SK-N-SH (cell line): ENCODE data around the gene OPHN1. TPM values are rescaled to one million over a fixed set of nuclear protein-coding genes. Genes with fewer than 3 reads are reported as not detected.

Experiments
- CTCF ChIA-PET: fragments of 300-600, 350-600 bp; formaldehyde crosslinking; extraction: SDS; loops from one replicate; lab custom pipeline; 2021; lab: Yijun Ruan, JAX
- POLR2A ChIA-PET: fragments of 350-600 bp; sonication (Branson Sonifier 250); formaldehyde crosslinking; extraction: SDS; loops from one replicate; lab custom pipeline; 2020; ENCODE audit warnings: antibody characterized with exemption, inconsistent platforms; lab: Yijun Ruan, JAX
- DNase-seq: peaks from one replicate; pipeline ENCODE4 v3.0.0; 2012
- H2AFZ ChIP-seq: fragments of 200-600 bp; sonication (generic); 2 replicates; pipeline ENCODE4 v1.8.1; 2016; ENCODE audit warnings: antibody characterized with exemption, mild to moderate bottlenecking, low read depth
- H3F3A ChIP-seq: fragments of 200-600 bp; sonication (generic); replicated peaks from 2 replicates; pipeline ENCODE3; 2016; ENCODE audit warnings: antibody characterized with exemption, mild to moderate bottlenecking; ENCODE audit not compliant: insufficient read depth
- H3K27ac ChIP-seq, 2 experiments: fragments of 200-500 bp in 1 of 2; fragments of 200-600 bp in 1 of 2; sonication (Bioruptor generic) in 1 of 2; sonication (generic), shearing (Covaris generic) in 1 of 2; 2 replicates each; pipeline versions ENCODE4 v1.5.1 to v1.6.1; 2014 to 2016; ENCODE audit warnings: low read depth in 2 of 2, inconsistent platforms in 1 of 2, low read length in 1 of 2, mild to moderate bottlenecking in 1 of 2, mixed read lengths in 1 of 2
- H3K27me3 ChIP-seq: fragments of 200-600 bp; sonication (generic), shearing (Covaris generic); 2 replicates; pipeline ENCODE4 v1.6.1; 2016; ENCODE audit warnings: mixed run types; ENCODE audit not compliant: insufficient read depth
- H3K36me3 ChIP-seq, 2 experiments: fragments of 200-500 bp in 1 of 2; fragments of 200-600 bp in 1 of 2; sonication (Bioruptor generic) in 1 of 2; sonication (generic) in 1 of 2; replicated peaks in 1 of 2; 2 replicates each; pipeline versions ENCODE3 to v1.5.1; 2014 to 2016; ENCODE audit warnings: low read length in 1 of 2, mild to moderate bottlenecking in 1 of 2; ENCODE audit not compliant: insufficient read depth in 2 of 2, control insufficient read depth in 1 of 2
- H3K4me1 ChIP-seq, 2 experiments: fragments of 200-500 bp in 1 of 2; fragments of 200-600 bp in 1 of 2; sonication (Bioruptor generic) in 1 of 2; sonication (generic), shearing (Covaris generic) in 1 of 2; 2 replicates each; pipeline versions ENCODE4 v1.5.1 to v1.6.1; 2014 to 2016; ENCODE audit warnings: low read depth in 1 of 2, low read length in 1 of 2, mixed run types in 1 of 2; ENCODE audit not compliant: insufficient read depth in 2 of 2, control insufficient read depth in 1 of 2
- H3K4me2 ChIP-seq: fragments of 200-600 bp; sonication (generic), shearing (Covaris generic); 2 replicates; pipeline ENCODE4 v1.6.1; 2017; ENCODE audit warnings: mixed run types
- H3K4me3 ChIP-seq, 2 experiments: fragments of 200-500 bp in 1 of 2; fragments of 200-600 bp in 1 of 2; sonication (Bioruptor generic) in 1 of 2; sonication (generic), shearing (Covaris generic) in 1 of 2; 2 replicates each; pipeline versions ENCODE4 v1.5.1 to v1.8.1; 2014 to 2016; ENCODE audit warnings: low read depth in 2 of 2, inconsistent platforms in 1 of 2, low read length in 1 of 2, mild to moderate bottlenecking in 1 of 2, mixed read lengths in 1 of 2, moderate library complexity in 1 of 2
- H3K79me2 ChIP-seq: fragments of 200-600 bp; sonication (generic); 2 replicates; pipeline ENCODE4 v1.8.1; 2017; ENCODE audit warnings: mild to moderate bottlenecking; ENCODE audit not compliant: insufficient read depth
- H3K9ac ChIP-seq: fragments of 200-600 bp; sonication (generic); 2 replicates; pipeline ENCODE4 v1.6.1; 2017; ENCODE audit warnings: mixed run types
- H3K9me2 ChIP-seq: fragments of 200-600 bp; sonication (generic); 2 replicates; pipeline ENCODE4 v1.6.1; 2017; ENCODE audit warnings: mixed run types
- H3K9me3 ChIP-seq: fragments of 200-600 bp; sonication (generic); 2 replicates; pipeline ENCODE4 v1.6.1; 2017; ENCODE audit warnings: mixed run types, mild to moderate bottlenecking, moderate library complexity
- H4K20me1 ChIP-seq: fragments of 200-600 bp; sonication (generic); 2 replicates; pipeline ENCODE4 v1.6.1; 2017; ENCODE audit warnings: mild to moderate bottlenecking, mixed run types; ENCODE audit not compliant: insufficient read depth
- CHD2 ChIP-seq: fragments of 150-350 bp; IDR thresholded peaks from 2 replicates; pipeline ENCODE4 v1.6.1; 2018; ENCODE audit warnings: low read length; ENCODE audit not compliant: partially characterized antibody
- ELF1 ChIP-seq: IDR thresholded peaks from 2 replicates; pipeline ENCODE4 v1.4.0; 2012
- EZH2phosphoT487 ChIP-seq: fragments of 200-600 bp; sonication (generic); IDR thresholded peaks from 2 replicates; pipeline ENCODE4 v1.6.1; 2017; ENCODE audit warnings: low read depth, mixed run types, mild to moderate bottlenecking, antibody characterized with exemption, moderate library complexity, borderline replicate concordance
- FOSL2 ChIP-seq: IDR thresholded peaks from 2 replicates; pipeline ENCODE4 v1.4.0; 2012; ENCODE audit warnings: low read depth, mild to moderate bottlenecking, moderate library complexity, borderline replicate concordance
- FOXJ3 ChIP-seq: sonication (generic); formaldehyde crosslinking; IDR thresholded peaks from 2 replicates; pipeline ENCODE4 v1.5.1; 2020; ENCODE audit warnings: mild to moderate bottlenecking, missing genetic modification reagents
- GABPA ChIP-seq: IDR thresholded peaks from 2 replicates; pipeline ENCODE4 v1.4.0; 2012; ENCODE audit warnings: low read depth, mild to moderate bottlenecking
- IRF3 ChIP-seq: fragments of 150-350 bp; IDR thresholded peaks from 2 replicates; pipeline ENCODE4 v1.6.1; 2016; ENCODE audit warnings: mild to moderate bottlenecking, low read depth, low read length
- JUND ChIP-seq: IDR thresholded peaks from 2 replicates; pipeline ENCODE4 v1.4.0; 2012
- NFIC ChIP-seq: IDR thresholded peaks from 2 replicates; pipeline ENCODE4 v1.4.0; 2012; ENCODE audit warnings: borderline replicate concordance
- NRF1 ChIP-seq: IDR thresholded peaks from 2 replicates; pipeline ENCODE4 v1.6.1; 2012; ENCODE audit warnings: low read depth, mild to moderate bottlenecking, low read length
- RCOR1 ChIP-seq: fragments of 150-350 bp; IDR thresholded peaks from 2 replicates; pipeline ENCODE4 v1.6.1; 2017; ENCODE audit warnings: antibody characterized with exemption, low read length
- REST ChIP-seq: IDR thresholded peaks from 2 replicates; pipeline ENCODE4 v1.6.1; 2012; ENCODE audit warnings: mild to moderate bottlenecking, low read depth, low read length, moderate library complexity
- RFX5 ChIP-seq: IDR thresholded peaks from 2 replicates; pipeline ENCODE4 v1.6.1; 2012; ENCODE audit warnings: mild to moderate bottlenecking, improper control_type of control experiment, low read length
- RXRA ChIP-seq: IDR thresholded peaks from 2 replicates; pipeline ENCODE4 v1.4.0; 2012; ENCODE audit warnings: low read depth, mild to moderate bottlenecking, borderline replicate concordance
- SMC3 ChIP-seq: IDR thresholded peaks from 2 replicates; pipeline ENCODE4 v1.6.1; 2012; ENCODE audit warnings: low read depth, low read length, improper control_type of control experiment
- TAF1 ChIP-seq: IDR thresholded peaks from 2 replicates; pipeline ENCODE4 v1.6.1; 2012; ENCODE audit warnings: low read depth, mild to moderate bottlenecking, low read length, moderate library complexity, borderline replicate concordance
- TCF12 ChIP-seq: IDR thresholded peaks from 2 replicates; pipeline ENCODE4 v1.4.0; 2012
- ZBTB33 ChIP-seq: IDR thresholded peaks from 2 replicates; pipeline ENCODE4 v1.4.0; 2012; ENCODE audit warnings: low read depth, borderline replicate concordance
- WGBS: methylation state at CpG from one replicate; pipeline ENCODE4 v1.1.6; 2017; ENCODE audit warnings: low lambda C conversion rate; 5-methylcytosine and 5-hydroxymethylcytosine counted together
- polyA plus RNA-seq, 3 experiments: library from polyadenylated mRNA; depleted of rRNA; stranded (reverse); fragments of >200 nt; gene quantifications; 2 replicates each; pipeline ENCODE4 v1.2.3, GENCODE V29; 2012

OPHN1 gene
- polyA plus RNA-seq, 1 of the 3 experiments (the other 2 are of a cell fraction): 1.7 TPM

GRCh38 chrX:68480969-68481368 lies 47.7 kb upstream of the OPHN1 start (continued):
- no peak for TF ChIP-seq IRF3
- no peak for TF ChIP-seq ZBTB33

GRCh38 chrX:68464796-68465195 lies 31.5 kb upstream of the OPHN1 start:
- H3K9me3 ChIP-seq: no peaks in the 10 kb centered on the region
- POLR2A ChIA-PET: no interaction called here
- no peak overlapping the region for H2AFZ ChIP-seq
- no peaks in the 10 kb centered on the region for H3F3A ChIP-seq
- no peaks in the 10 kb centered on the region for H3K9me2 ChIP-seq
- H4K20me1 ChIP-seq: no peaks in the 10 kb centered on the region
- 45% methylated on average over 3 of the region's 4 CpGs for WGBS
- H3K4me3 ChIP-seq: no peak overlapping the region
- H3K4me1 ChIP-seq: no peaks in the 10 kb centered on the region
- H3K27ac ChIP-seq: no peak overlapping the region
- H3K79me2 ChIP-seq: no peaks in the 10 kb centered on the region
- no peaks in the 10 kb centered on the region for H3K36me3 ChIP-seq
- H3K27me3 ChIP-seq: no peaks in the 10 kb centered on the region; the same call in 1 of the 2 replicates
- H3K9ac ChIP-seq: no peak overlapping the region
- H3K4me2 ChIP-seq: no peak overlapping the region
- DNase-seq: no peak
- TF ChIP-seq GABPA (no peak), JUND (no peak), RXRA (no peak), CHD2 (no peak), NFIC (no peak), NRF1 (no peak), RFX5 (no peak), RCOR1 (no peak), REST (no peak), TAF1 (no peak), FOSL2 (no peak), EZH2phosphoT487 (no peak), FOXJ3 (CRISPR knock-in tag) (no peak), ELF1 (no peak), TCF12 (no peak), SMC3 (no peak)
- CTCF ChIA-PET: interaction anchor here (3.8 kb wide), 1 partner anchor 269 kb away, joined by 40 read pairs; no protein-coding TSS in a partner anchor
